HL-60/S4 treated with retinoic acid at 250 ng/mL for 4 days and 3 days (cell line): ENCODE measurements around the gene TAS2R7.
"Not testable (repeated sequence)": the region's sequence is repeated elsewhere in the genome, so short reads cannot be mapped to it uniquely, and the experiment has no call there.

Experiments used
- in situ Hi-C: fragments of 300-500 bp; cut with MboI; formaldehyde crosslinking; loops from 2 replicates; pipeline ENCODE4 v1.7.0; 2022; ENCODE audit warnings: low sequenced_read_pairs

Gene TAS2R7, protein sequence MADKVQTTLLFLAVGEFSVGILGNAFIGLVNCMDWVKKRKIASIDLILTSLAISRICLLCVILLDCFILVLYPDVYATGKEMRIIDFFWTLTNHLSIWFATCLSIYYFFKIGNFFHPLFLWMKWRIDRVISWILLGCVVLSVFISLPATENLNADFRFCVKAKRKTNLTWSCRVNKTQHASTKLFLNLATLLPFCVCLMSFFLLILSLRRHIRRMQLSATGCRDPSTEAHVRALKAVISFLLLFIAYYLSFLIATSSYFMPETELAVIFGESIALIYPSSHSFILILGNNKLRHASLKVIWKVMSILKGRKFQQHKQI

DNA sequence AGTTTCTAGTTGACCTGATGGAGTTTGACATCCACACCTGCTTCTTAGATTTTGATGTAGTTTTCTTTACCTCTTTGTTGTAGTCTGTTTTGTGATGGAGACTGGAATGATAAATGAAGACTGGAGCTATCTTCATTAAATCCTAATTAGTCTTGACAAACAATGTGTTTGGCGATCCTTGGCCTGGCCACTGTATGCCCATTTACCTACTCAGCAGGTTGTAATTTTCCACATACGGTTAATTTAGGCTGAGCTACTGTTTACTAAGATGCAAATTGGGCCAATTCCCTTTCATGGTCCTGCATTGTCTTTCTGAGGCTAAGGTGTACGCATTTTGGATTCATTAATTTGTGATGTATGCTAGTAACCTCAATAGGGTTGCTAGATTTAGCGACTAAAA is at the start of gene TAS2R7:
TAS2R7 (minus strand) TSS at position 41 of the 400 bp plus-strand sequence. CDS start 57 bp downstream, outside the sequence.
- in situ Hi-C loops: no loop called here

DNA sequence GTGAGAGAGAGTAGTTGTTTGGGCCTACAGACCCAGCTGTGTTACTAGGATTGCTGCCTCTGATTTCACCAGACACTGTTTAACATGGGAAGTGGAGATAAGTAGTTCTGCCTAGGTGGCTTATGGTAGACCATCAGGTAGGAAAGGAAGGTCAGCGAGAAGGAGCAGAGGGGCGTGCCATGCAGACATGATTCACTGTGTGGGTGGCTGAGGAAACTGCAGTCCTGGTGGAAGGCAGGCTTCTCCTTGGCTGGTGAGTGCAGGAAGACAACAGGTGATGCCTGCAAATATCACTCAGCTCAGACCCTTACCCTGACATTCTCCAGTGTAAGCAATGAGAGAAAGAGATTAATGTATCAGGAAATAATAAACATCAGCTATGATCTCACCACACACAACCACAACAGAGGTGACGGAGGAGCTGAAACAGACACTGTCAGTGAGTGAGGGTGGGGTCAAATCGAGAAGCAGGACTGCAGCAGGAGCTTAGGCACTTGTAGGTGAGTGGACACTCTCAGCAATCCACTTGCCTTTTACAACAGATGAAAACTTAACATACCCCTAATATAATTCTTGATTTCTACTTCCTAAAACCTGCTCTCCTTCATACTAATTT is 48.9 kb upstream of the TAS2R7 start:
- in situ Hi-C loops: no loop called here

DNA sequence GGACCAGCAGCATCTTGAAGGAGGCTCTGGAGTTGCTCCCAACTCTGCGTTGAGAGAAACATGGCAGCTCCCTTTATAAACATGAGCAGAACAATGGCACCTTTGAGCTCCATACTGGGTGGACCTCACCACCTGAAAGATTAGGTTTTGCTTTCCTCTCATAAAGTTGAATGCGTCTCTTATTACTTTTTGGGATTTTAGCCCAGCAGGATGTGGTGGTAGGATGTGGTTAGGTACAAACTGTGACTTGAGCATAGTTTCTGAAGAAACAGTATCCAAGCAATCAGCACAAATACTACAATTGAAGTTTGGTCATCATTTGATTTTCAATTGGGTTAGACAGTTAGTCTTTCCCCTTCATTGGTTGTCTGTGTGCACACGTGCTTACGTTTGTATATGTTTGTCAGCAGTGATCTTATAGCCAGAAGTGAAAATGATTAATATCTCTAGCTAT is 47.0 kb upstream of the TAS2R7 start, which contains the start of gene PRR4:
PRR4 (minus strand) TSS at position 51 of the 454 bp plus-strand sequence; CDS start at position 13, 38 bp downstream.
- in situ Hi-C loops: no loop called here

DNA sequence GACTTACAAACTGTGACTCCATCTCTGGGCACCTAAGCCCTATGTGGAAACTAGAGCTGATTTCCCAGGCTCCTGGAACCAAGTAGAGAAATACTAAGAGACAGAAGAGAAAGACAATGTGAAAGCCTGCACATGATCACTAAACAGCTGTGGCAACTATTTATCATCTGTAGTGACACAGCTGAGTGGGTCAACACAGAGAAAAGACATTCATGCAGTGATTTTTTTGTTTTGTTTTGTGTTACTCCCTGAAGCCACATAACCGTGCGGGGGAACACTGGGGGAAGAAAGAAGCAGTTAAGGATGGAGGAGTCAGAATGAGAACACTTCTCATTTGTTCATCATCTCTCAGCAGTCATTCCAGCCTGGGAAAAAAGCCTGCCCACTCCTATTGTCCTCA is 45.3 kb upstream of the TAS2R7 start:
- in situ Hi-C loops: no loop called here

DNA sequence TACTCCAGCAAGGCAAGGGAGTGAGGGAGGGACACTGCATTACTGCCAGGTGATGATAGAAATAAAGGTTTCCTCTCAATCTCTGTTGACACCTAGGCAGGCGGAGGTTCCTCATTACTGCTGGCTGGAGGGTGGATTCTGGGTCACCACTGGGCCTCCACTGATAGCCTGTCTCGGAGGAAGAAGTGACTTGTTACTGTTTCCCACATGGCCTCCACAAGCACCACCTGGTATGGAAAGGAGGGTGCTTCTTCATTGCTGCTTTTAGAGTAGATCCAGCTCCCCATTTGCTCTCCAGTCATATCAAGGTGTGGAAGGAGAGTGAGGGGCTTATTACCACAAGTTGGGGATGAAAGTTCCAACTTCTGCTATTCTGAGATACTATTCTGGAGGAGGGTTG is 40.4 kb upstream of the TAS2R7 start:
- in situ Hi-C loops: no loop called here

DNA sequence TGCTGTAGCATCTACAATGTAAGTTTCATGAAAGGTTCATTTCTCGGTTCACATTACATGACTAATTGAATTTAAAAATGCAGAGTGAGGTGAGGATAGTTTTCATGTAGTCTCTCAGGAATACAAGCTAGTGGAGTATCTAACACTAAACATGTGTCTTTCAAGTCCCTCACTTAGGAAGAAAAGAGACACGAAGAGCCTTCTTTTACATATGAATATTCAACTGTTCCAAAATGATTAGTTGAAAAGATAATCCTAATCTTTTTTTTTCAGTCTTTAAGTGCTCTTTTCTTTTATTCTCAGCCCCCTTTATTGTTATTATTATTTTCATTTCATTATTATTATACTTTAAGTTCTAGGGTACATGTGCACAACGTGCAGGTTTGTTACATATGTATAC is 36.0 kb upstream of the TAS2R7 start:
- in situ Hi-C loops: no loop called here

DNA sequence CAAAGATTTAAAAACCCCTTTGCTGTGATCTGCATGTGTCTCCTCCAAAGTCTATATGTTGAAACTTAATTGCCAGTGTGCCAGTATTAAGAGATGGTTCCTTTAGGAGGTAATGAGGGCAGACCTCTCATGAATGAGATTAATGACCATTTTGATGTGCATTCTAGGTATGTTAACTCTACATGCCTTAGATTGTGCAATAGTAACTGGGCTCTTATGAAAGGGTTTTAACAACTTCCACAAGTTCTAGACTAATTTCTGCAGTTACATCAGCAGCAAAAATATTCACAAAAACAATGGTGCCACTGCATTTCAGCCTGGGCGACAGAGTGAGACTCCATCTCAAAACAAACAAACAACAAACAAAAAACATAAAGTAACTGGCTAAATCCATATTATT is 27.6 kb upstream of the TAS2R7 start:
- in situ Hi-C loops: no loop called here

DNA sequence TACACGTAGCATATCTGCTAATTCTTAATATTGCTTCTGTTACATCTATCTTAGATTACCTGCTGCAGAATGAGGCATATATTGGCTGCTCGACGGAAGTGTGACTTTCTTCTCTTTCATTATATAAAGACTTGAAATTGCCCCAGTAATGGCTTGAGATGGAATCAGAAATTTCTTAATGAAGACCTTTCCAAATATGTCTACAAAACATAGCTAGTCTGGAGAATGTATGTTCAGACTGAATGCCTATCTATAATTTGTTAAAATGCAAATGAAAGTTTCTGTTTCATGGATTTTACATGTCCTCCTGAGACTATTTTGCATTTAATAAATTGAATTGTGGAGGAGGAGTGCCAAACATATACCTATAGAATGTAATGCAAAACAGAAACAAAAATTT is 23.8 kb upstream of the TAS2R7 start, which contains the start of gene TAS2R10:
TAS2R10 (minus strand) TSS at position 101 of the 400 bp plus-strand sequence; CDS start at position 12, 89 bp downstream.
- in situ Hi-C loops: no loop called here

DNA sequence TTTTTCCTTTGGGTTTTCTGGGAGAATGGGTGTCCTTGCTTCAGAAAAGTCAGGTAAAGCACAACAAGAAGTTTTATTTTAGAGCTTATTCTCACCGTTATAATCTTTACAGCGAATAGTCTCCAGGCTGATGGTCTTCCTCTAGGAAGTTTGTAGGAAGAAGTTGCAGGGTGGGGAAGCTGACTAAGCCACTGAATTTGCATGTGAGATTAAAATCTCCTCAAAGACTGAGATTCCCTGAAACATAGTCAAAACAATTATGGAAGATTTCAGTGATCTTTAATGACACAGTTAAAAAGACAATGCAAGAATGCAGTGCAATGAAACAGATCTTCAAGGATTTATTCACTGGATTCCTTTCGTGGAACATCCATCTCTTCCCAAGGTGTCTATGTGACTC is 22.5 kb upstream of the TAS2R7 start:
- in situ Hi-C loops: no loop called here

DNA sequence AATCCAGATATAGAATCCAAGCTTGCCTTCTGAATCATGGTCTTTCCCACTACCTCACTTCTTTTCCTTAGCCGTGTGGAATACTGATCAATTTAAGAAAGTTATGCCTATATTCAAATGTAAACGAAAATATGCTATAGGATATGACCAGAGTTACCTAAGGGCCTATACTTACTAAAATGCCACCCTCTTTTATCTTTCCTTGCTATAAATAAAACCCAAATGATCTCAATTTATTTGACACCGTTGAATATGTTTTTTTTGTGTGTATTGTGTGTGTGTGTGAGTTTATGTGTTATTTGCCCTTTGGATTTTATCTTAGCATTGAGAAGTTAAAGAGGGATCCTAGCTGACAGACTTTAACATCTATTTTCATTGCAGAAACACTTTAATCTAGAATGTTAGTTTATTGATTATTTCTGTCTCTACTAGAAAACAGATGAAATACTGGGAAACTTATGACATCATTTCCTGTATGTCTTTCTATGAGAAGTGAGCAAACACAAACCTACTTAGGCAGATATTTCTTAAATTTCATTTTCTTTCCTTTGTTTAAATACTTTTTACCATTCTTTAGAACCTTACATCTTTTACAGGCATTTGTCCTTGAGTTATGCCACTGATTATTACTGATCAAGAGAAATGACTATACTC is 9.6 kb upstream of the TAS2R7 start:
- in situ Hi-C loops: no loop called here

DNA sequence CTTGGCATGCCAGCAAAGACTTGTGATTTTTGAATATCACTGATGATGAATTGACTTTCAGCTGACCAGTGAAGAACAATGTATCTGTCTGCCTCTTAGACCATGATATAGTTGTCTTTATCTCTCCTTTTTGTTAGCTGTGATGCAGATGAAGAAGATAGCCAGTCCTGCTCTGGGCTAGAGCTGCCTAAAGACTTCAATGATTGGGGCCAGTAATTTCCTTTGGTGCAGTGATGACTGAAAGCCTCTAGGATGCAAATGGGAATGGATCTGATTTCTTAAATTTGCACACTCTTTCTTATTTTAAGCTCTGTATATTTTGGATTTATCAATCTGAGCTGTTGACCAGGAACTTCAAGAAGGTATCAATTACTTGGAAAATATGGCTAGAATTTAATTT is 7.6 kb upstream of the TAS2R7 start, which contains the start of gene TAS2R9:
TAS2R9 (minus strand) TSS at position 101 of the 400 bp plus-strand sequence; CDS start at position 8, 93 bp downstream.
- in situ Hi-C loops: no loop called here

DNA sequence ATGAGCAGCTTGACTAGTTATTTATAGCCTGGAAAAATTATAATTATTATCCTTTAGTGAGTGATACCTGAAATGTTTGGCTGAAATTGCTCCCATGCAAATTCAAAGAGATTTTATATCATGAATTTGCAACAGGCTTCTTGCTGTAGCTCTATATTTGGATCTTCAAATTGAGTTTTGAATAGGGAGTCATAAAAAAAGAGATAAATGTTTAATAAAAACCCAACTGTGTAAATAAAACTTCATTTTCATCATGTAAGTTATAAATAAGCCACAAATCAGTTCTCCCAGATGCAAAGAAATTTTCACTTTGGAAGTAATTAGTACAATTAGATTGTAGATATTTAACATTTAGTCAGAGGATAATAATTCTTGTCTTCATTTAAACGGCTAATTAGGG is 4.8 kb upstream of the TAS2R7 start, which contains the start of gene TAS2R8:
TAS2R8 (minus strand) TSS at position 101 of the 400 bp plus-strand sequence. CDS start 306 bp downstream, outside the sequence.
- in situ Hi-C loops: no loop called here

DNA sequence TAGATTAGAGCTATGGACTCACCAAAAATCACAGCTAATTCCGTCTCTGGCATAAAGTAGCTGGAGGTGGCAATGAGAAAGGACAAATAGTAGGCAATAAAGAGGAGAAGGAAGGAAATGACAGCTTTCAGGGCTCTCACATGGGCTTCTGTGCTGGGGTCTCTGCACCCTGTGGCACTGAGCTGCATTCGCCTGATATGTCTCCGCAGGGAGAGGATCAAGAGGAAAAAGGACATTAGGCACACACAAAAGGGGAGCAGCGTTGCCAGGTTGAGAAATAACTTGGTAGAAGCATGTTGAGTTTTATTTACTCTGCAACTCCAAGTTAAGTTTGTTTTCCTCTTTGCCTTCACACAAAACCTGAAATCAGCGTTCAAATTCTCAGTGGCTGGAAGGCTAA is 686 bp downstream of the TAS2R7 start:
- in situ Hi-C loops: no loop called here

DNA sequence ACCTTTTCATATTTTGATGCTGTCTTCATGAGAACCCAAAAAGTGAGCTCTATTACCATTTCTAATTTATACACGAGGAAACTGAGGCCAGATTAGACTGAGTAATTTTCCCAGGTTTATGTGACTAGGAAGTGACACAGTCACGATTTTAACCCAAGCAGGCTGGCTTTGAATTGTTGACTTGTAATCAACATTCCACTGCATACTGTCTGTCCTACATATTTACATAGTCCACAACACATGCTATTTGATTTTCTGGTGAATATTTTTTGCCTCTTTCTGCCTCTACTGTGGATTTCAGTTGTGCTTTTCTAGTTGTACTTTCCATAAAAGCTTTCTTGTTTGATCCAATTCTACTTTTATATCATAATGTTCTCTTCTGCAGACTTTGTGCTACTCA is 8.2 kb downstream of the TAS2R7 start:
- in situ Hi-C loops: no loop called here

DNA sequence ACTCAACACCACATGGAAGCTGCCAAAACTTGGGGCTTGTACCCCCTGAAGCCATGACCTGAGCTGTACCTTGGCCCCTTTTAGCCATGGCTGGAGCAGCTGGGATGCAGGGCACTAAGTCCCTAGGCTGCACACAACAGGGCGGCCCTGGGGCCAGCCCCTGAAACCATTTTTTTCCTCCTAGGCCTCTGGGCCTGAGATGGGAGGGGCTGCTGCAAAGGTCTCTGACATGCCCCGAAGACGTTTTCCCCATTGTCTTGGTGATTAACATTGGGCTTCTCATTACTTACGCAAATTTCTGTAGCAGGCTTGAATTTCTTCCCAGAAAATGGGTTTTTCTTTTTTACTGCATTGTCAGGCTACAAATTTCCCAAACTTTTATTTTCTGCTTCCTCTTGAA is 10.7 kb downstream of the TAS2R7 start:
- in situ Hi-C loops: not testable (repeated sequence)

DNA sequence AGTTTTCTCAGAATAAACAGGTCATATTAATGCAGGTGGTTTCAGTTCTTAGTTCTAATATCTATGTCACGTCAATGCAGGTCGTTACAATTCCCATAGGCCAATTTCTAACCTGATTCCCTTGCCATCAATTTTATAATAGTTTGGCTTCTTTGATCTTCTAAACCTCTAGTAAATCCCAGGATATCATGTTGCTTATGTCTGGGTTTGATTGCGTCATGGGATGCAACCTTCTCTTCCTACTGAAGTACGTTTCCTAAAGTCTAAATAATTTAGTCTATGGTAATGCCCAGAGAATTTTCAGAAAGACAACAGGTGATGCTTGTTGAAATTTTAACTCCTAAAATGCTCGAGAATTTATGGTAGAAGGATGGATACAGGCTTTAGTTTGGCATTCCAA is 19.2 kb downstream of the TAS2R7 start:
- in situ Hi-C loops: no loop called here

DNA sequence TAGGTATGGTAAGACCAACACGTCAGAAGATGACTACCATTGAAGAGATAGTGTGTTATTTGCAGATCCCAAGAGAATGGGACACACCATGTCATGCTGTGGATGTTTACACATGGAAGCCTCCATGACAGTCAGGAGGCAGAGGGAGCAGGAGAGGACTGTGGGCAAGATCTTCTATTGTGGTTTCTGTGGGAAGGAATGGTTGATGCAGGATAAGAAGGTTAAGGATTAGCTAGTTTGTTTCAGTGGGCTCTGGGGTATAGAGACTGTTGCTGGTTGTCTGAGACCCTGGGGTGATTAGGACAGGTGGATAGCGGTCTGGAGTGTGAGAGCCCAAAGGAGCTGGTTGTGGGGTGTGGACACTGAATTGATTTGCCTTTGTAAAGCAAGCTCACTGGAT is 23.3 kb downstream of the TAS2R7 start:
- in situ Hi-C loops: loop anchor here (10.0 kb wide), 1 partner anchor 706 kb away; no protein-coding TSS in a partner anchor

DNA sequence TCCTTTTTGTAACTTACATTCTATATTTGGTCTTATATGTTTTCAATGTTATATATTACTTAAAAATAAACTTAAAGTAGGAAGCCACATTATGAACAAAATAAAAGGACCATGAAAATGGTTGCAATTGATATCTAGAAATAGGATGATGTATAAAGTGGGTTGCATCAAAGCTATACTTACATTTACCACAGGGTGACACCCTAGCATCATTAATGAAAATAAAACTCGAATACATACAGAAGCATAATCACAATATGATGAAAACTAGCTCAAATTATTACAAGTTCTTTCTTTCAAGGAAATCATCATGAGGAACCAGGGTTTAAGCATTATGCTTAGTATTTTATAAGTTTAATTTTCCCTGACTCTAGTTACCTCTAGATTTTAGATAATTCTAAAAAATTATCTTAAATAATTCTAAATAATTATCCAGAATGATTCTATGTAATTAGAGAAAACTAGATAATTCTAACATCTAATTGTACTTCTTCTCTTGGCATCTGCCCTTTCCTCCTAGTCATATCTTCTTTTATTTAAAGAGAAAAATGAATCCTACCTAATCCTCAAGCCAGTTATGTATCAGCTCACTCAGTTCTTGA is 31.2 kb downstream of the TAS2R7 start:
- in situ Hi-C loops: loop anchor here (10.0 kb wide), 1 partner anchor 714 kb away; no protein-coding TSS in a partner anchor

DNA sequence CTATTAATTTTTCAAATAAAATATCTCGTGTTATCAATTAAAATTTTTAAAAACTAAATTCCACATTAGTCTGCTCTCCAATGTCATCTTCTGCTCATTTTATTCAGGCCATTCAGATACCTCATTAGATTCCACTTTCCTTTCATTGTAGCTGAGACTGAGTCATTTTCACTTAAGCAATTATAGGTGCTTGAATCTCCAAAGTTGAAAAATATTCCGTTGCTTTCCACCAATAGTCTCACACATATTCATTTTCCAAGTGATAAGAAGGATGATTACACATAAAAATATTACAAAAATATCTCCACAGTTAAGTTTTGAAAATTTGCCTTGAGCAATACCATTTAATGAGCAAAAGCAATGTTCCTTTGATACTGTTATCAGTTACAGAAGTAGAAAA is 42.8 kb downstream of the TAS2R7 start:
- in situ Hi-C loops: no loop called here

DNA sequence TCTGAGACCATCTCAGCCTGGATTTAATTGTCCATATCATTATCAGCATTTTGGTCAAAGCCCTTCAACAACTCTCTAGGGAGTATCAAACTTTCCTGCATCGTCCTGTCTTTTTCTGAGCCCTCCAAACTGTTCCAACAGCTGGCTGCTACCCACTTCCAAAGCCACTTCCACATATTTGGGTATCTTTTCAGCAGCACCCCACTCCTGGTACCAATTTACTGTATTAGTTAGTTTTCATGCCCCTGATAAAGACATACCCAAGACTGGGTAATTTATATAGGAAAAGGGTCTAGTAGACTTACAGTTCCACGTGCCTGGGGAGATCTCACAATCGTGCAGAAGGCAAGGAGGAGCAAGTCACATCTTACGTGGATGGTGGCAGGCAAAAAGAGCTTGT is 46.2 kb downstream of the TAS2R7 start:
- in situ Hi-C loops: no loop called here

DNA sequence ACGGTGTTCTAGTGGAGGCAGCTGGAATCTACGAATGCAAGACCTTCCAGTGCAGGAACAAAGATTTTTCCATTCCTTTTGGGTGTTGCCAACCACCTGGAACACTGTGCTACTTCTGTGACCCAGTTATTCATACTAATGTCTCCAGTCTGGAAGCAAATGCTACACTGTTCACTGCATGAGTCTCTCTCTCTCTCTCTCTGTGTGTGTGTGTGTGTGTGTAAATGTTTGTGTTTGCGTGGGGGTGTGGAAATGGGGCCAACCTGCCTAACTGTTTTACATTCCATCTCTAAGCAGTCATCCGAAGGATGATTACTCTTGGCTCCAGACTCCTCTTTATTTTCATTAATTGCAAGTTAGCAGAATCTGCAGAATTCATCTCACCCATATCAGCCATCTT is 49.4 kb downstream of the TAS2R7 start:
- in situ Hi-C loops: no loop called here
